HFFc6 (cell line): ENCODE results near the gene WDR48. TPM values are rescaled to one million over a fixed set of nuclear protein-coding genes. Genes with fewer than 3 reads are reported as not detected.

Experiments
- DNase-seq: peaks from one replicate; pipeline ENCODE4 v3.0.0-alpha.2; 2018
- H3K27ac Mint-ChIP-seq: 2 replicates; pipeline ENCODE4 v1.8.0; 2020; ENCODE audit warnings: mild to moderate bottlenecking, mixed read lengths
- H3K27me3 Mint-ChIP-seq: 2 replicates; pipeline ENCODE4 v1.8.0; 2021; ENCODE audit warnings: mild to moderate bottlenecking, moderate library complexity, mixed read lengths; ENCODE audit not compliant: insufficient read depth
- H3K36me3 Mint-ChIP-seq: 2 replicates; pipeline ENCODE4 v1.8.0; 2021; ENCODE audit warnings: low read depth, mixed read lengths
- H3K4me1 Mint-ChIP-seq: 2 replicates; pipeline ENCODE4 v1.8.0; 2020; ENCODE audit warnings: low read depth, mixed read lengths
- H3K4me3 Mint-ChIP-seq: 2 replicates; pipeline ENCODE4 v1.8.0; 2020; ENCODE audit warnings: mild to moderate bottlenecking, moderate library complexity, mixed read lengths
- H3K9me3 Mint-ChIP-seq: 2 replicates; pipeline ENCODE4 v1.8.0; 2020; ENCODE audit warnings: mild to moderate bottlenecking, mixed read lengths
- CTCF ChIP-seq: fragments of 200-600 bp; sonication (generic); IDR thresholded peaks from 2 replicates; pipeline ENCODE4 v1.5.0; 2021; ENCODE audit warnings: antibody characterized with exemption, mild to moderate bottlenecking
- total RNA-seq, 6 experiments: library from RNA; stranded (reverse); fragmentation: NEBNext Ultra II Directional; extraction: Animal tissue kit (Norgen Biotek cat#: 25700); gene quantifications; 2 replicates in 1 of 6; 3 replicates in 5 of 6; pipeline ENCODE4 v1.2.3, GENCODE V29; 2021

Gene WDR48
- total RNA-seq, 6 experiments from 2014 or later = 25.7 to 29.1 (median 28.1) TPM

GRCh38 chr3:39127908-39128304 lies 76.1 kb downstream of the WDR48 start:
- Mint-ChIP-seq H3K4me1 (peaks cover 30% of the 10 kb centered on the region), H3K27ac (no peak overlapping the region), H3K27me3 (no peaks in the 10 kb centered on the region; the same call in 1 of the 2 replicates), H3K4me3 (no peak overlapping the region), H3K9me3 (no peaks in the 10 kb centered on the region), H3K36me3 (no peaks in the 10 kb centered on the region)
- no peak for TF ChIP-seq CTCF
- DNase-seq = no peak

GRCh38 chr3:39128951-39129350 lies 77.1 kb downstream of the WDR48 start:
- Mint-ChIP-seq H3K9me3 (no peaks in the 10 kb centered on the region), H3K4me1 (peaks cover 30% of the 10 kb centered on the region)

GRCh38 chr3:39130026-39130425 lies 78.2 kb downstream of the WDR48 start:
- Mint-ChIP-seq H3K4me3 (no peak overlapping the region), H3K4me1 (peaks cover 25% of the 10 kb centered on the region), H3K27ac (no peak overlapping the region), H3K27me3 (no peaks in the 10 kb centered on the region; the same call in 1 of the 2 replicates), H3K9me3 (no peaks in the 10 kb centered on the region), H3K36me3 (no peaks in the 10 kb centered on the region)
- no peak for DNase-seq
- TF ChIP-seq CTCF = no peak

More at GRCh38 chr3:39128951-39129350, 77.1 kb downstream of the WDR48 start:
- no peak overlapping the region for H3K4me3 Mint-ChIP-seq
- no peak overlapping the region for H3K27ac Mint-ChIP-seq
- TF ChIP-seq CTCF = no peak
- H3K36me3 Mint-ChIP-seq = no peaks in the 10 kb centered on the region
- no peaks in the 10 kb centered on the region; the same call in 1 of the 2 replicates for H3K27me3 Mint-ChIP-seq
- no peak for DNase-seq

GRCh38 chr3:39130693-39131265 lies 79.0 kb downstream of the WDR48 start:
- no peak overlapping the region for H3K4me3 Mint-ChIP-seq

GRCh38 chr3:39132096-39133092 lies 80.6 kb downstream of the WDR48 start:
- Mint-ChIP-seq H3K4me3 (no peak overlapping the region), H3K9me3 (no peaks in the 10 kb centered on the region), H3K4me1 (peaks cover 6% of the 10 kb centered on the region; the same call in 1 of the 2 replicates), H3K27ac (no peak overlapping the region), H3K27me3 (no peaks in the 10 kb centered on the region; the same call in 1 of the 2 replicates), H3K36me3 (no peaks in the 10 kb centered on the region)
- no peak for DNase-seq
- TF ChIP-seq CTCF = no peak

More at GRCh38 chr3:39130693-39131265, 79.0 kb downstream of the WDR48 start:
- Mint-ChIP-seq H3K4me1 (peaks cover 17% of the 10 kb centered on the region), H3K27me3 (no peaks in the 10 kb centered on the region; the same call in 1 of the 2 replicates), H3K36me3 (no peaks in the 10 kb centered on the region), H3K27ac (no peak overlapping the region), H3K9me3 (no peaks in the 10 kb centered on the region)
- DNase-seq = no peak
- TF ChIP-seq CTCF = no peak
